ENCODE results near the gene MT1M. TPM values are rescaled to one million over a fixed set of nuclear protein-coding genes. Genes with fewer than 3 reads are reported as not detected.
"Not testable (repeated sequence)": the region's sequence is repeated elsewhere in the genome, so short reads cannot be mapped to it uniquely, and the experiment has no call there.

The MT1M gene
- total and polyA plus RNA-seq, 2 of the 8 experiments (the other 6 are each of a cell fraction or from before 2014, with no cell fraction given) = 2.1 TPM; not detected in 1

GRCh38 chr16:56621665-56622445 is 10.6 kb upstream of the MT1M start:
- DNase-seq (ENCODE audit: low read depth in 1 of 2, low spot score in 2 of 2); H3K79me2 ChIP-seq (ENCODE audit: control insufficient read depth in 1 of 2, insufficient read depth in 2 of 2, low read length in 2 of 2); H2BK120ac ChIP-seq (replicated peaks; ENCODE audit: low read depth, low read length); H3K79me1 ChIP-seq (ENCODE audit: low read depth, low read length); H3K9ac ChIP-seq (replicated peaks in 1 of 4; ENCODE audit: extremely low read depth in 1 of 4, low read depth in 3 of 4, low read length in 3 of 4); H2BK20ac ChIP-seq (ENCODE audit: low read length); H2AK5ac ChIP-seq (ENCODE audit: low read depth, low read length); H4K20me1 ChIP-seq (replicated peaks in 1 of 2; ENCODE audit: control insufficient read depth in 1 of 2, insufficient read depth in 2 of 2, low read length in 2 of 2); H4K8ac ChIP-seq (ENCODE audit: extremely low read depth, insufficient read depth, low read length); H3K23ac ChIP-seq (ENCODE audit: insufficient read length); H4K91ac ChIP-seq (replicated peaks; ENCODE audit: insufficient read length, low read length); H2BK12ac ChIP-seq (ENCODE audit: low read depth, low read length); H3K9me3 ChIP-seq (ENCODE audit: insufficient read depth in 2 of 2, low read depth in 1 of 2, low read length in 1 of 2); H3K27ac ChIP-seq (ENCODE audit: low read depth, low read length); H2AFZ ChIP-seq (ENCODE audit: low read length); H3K4ac ChIP-seq (replicated peaks; ENCODE audit: insufficient read length, low read depth, low read length); H3K23me2 ChIP-seq (ENCODE audit: low read depth, low read length); H3K4me3 ChIP-seq (ENCODE audit: extremely low read depth in 1 of 4, insufficient read depth in 2 of 4, low read depth in 3 of 4, low read length in 4 of 4); H4K5ac ChIP-seq (ENCODE audit: insufficient read length, low read depth, low read length); H2BK5ac ChIP-seq (ENCODE audit: low read depth, low read length); H3K56ac ChIP-seq (replicated peaks; ENCODE audit: insufficient read length, low read depth, low read length); H3K18ac ChIP-seq (ENCODE audit: extremely low read depth, low read length); H3K36me3 ChIP-seq (ENCODE audit: control insufficient read depth in 2 of 4, insufficient read depth in 4 of 4, low read length in 3 of 4); FAIRE-seq; H2BK15ac ChIP-seq (ENCODE audit: low read length); H3K14ac ChIP-seq (ENCODE audit: insufficient read length): not testable (repeated sequence)
- whole genome bisulfite sequencing, 2 experiments (ENCODE audit: extremely low coverage in 1 of 2, insufficient coverage in 1 of 2, insufficient read length in 1 of 2, insufficient replicate concordance in 2 of 2, low coverage in 1 of 2, low lambda C conversion rate in 2 of 2, missing lambda C conversion rate in 1 of 2) = 46% methylated on average over 4 of the region's 4 CpGs; no CpG with 5 or more reads in 1 of the 2 experiments
- CTCF ChIA-PET (ENCODE audit: partially characterized antibody) = interaction anchor here (1.8 kb wide), 1 partner anchor 21 kb away, joined by 9 read pairs; no protein-coding TSS in a partner anchor
- Histone ChIP-seq H3K27me3 (replicated peaks in 1 of 4; ENCODE audit: control insufficient read depth in 3 of 4, extremely low read depth in 1 of 4, insufficient read depth in 3 of 4, low read length in 3 of 4) (peaks cover 60 to 89% (median 84%) of the 10 kb centered on the region in 4 experiments), H3K4me1 (replicated peaks in 1 of 4; ENCODE audit: control insufficient read depth in 3 of 4, insufficient read depth in 4 of 4, low read length in 3 of 4) (peaks cover 0 to 31% (median 22%) of the 10 kb centered on the region in 4 experiments; a peak in 6 of 7 replicates), H3K4me2 (ENCODE audit: insufficient read depth in 1 of 2, low read depth in 2 of 2, low read length in 2 of 2) (peak overlapping the region in 1 of 2 experiments; percentile 10; a peak in 1 of 4 replicates)
- POLR2A ChIA-PET (ENCODE audit: partially characterized antibody) = interaction anchor here (1.0 to 1.4 kb wide), 2 partner anchors 10 to 12 kb away, joined by 3 to 4 read pairs; partner anchors contain the start of gene MT1M

Data from H1 (cell line).